GM19035 (cell line): Measurements from ENCODE around the gene HNRNPA1.
A peak's percentile ranks its signal among the peaks of the same experiment; 100 is the strongest.
"Not testable (repeated sequence)": the region's sequence is repeated elsewhere in the genome, so short reads cannot be mapped to it uniquely, and the experiment has no call there.

Source experiments
- ATAC-seq: cut with Tn5 transposase; IDR thresholded peaks from one replicate; pipeline ENCODE4 v1.9.1; 2021; ENCODE audit not compliant: unreplicated experiment

Gene HNRNPA1

DNA sequence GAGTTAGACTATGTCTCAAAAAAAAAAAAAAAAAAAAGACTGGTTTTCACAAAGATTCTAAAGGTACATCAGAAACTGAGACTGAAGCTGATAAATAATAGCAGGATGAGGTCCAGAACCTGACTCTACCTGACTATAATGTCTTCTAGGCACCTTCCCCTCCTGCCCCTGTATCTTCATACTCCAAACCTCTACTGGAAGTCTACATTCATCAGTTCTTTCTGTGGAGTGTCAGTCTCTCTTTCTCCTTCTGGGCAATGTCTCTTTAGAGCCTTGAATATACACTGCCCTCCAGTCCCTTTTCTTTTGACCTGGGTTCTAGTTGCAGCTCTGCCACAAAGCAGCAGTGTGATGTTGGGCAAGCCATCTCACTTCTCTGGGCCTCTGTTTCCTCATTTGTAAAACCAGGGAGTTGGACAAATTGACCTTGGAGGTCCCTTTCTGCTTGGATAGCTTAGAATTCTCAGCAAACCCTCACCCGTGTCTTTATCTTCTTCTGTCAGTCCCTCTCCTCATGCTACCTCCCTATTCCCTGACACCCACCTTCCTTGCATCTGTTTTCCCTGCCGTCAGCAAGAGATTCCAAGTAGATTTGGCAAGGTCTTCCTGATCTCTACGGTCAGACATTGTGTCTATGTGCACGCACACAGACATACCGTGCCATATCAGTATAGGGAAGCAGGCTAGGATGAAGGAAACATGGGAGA, 16.0 kb downstream of the HNRNPA1 start:
- ATAC-seq, result no peak

- no peak for ATAC-seq
Measured at GRCh38 chr12:54298904-54299303, 18.4 kb downstream of the HNRNPA1 start.

- ATAC-seq, result no peak
Measured at GRCh38 chr12:54299515-54300224, 19.1 kb downstream of the HNRNPA1 start.

GRCh38 chr12:54300225-54300731, 19.8 kb downstream of the HNRNPA1 start:
- ATAC-seq, result no peak

DNA sequence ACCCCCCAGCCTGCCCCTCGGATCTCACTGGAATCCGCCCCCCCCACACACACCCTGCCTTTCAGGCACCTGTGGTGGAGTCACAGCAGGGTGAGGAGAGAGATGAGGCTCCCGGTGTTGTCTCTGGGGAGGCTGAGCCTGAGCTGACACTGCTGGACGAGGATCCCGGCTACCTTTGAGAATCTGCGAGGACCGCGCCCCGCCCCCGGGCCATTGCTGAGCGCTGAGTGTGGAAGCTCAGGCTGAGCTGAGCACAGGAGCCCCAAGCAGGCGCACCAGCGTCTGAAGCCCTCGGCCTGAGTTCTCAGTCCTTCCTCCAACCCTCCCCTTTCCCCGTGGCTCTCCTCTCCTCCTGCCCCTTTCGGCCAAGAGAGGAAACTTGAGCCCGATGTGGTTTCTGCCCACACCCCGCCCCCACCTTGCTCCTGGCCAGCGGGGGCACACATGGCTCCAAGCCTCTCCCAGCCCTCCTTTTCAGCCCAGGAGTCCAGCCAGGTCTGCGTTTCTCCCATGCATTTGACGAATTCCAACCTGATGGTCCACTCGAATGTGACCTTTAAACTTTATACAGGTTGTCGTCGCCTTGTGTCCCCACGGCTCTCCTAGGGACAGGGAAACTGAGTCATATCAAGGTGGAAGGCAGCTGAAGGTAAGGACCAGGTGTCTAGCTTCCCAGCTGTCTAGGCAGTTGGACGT, 20.4 kb downstream of the HNRNPA1 start, which contains the start of gene NFE2:
Gene NFE2 (minus strand): TSS at position 284 of the 696 bp plus-strand sequence. CDS start 5,767 bp downstream, outside the sequence.
- ATAC-seq, result no peak

DNA sequence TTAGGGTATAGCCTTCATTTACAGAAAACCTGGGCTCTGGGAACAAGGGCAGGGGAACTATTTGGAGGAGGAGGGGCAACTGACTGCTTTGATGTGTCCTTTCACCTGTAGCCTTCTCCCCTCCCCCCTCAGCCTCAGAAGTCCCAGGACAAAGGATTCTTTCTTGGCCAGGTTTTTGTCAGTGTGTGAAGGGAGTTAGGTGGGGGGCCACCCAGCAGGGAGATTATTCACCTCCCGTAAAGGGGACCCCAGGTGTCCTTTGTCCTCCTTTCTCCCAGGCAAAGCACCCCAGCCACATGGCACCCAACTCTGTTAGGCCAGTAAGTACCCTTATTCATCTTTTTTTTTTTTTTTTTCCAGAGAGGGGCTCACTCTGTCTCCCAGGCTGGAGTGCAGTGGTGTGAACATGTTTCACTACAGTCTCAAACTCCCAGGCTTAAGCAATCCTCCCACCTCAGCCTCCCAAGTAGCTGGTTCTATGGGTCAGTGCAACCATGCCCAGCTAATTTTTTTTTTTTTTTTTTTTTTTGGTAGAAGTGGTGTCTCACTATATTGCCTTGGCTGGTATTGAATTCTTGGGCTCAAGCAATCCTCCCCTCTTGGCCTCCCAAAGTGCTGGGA, 21.0 kb downstream of the HNRNPA1 start:
- no peak for ATAC-seq

DNA sequence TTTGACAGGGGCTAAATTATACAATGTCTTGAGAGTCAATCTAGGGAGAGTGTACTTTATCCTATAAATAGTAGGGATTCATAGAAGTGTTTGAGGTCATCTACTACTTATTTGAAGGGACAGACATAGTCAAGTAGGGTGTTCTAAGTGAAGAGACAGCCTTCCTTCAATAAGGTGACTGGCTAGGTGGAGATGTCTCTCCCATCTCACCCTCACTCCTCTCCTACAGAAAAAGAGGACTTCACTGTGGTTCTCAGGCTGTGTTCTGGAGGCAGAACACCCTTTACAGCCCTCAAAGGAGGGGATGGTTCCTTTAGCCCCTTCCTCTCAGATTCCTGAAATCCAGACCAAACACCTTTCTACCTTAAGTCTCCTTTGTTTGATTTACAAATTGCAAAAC, 23.1 kb downstream of the HNRNPA1 start:
- no peak for ATAC-seq

GRCh38 chr12:54304187-54304810, 23.8 kb downstream of the HNRNPA1 start:
- no peak for ATAC-seq

DNA sequence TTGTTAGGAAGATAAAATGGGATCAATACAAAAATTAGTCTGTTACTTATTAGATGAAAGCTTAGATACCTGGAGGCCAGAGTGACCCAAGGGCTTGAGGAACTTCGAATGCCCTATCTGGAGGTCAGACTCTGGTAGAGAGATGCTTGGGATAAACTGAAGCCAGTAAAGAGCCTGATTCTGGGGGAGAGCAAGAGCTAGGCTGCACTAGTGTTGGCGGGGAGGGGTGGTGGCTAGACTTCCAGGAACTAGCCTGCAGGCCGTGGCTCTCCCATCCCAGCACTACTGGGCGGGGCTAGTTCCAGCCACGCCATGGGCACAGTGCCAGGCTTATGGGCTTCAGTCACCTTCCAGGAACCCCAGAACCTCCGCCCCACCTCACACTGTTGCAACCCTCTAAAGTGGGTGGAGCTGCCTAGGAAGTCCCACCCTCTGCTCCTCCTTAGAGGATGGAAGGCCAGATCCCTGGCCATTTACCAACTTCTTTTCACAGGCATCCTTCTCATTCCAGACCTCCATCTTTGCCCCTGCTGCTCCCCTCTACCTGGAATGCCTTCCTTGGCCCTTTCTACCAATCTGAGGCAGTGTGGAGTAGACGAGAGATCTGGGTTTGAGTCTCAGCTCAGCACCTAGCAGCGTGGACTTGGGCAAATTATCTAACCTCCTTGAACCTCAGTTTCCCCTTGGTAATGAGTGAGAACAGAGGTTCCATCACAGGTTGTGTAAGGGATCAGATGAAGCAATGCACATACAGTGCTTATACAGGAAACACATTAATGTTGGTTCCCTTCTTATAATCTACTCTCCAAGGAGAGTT, 26.6 kb downstream of the HNRNPA1 start:
- ATAC-seq, result no peak

DNA sequence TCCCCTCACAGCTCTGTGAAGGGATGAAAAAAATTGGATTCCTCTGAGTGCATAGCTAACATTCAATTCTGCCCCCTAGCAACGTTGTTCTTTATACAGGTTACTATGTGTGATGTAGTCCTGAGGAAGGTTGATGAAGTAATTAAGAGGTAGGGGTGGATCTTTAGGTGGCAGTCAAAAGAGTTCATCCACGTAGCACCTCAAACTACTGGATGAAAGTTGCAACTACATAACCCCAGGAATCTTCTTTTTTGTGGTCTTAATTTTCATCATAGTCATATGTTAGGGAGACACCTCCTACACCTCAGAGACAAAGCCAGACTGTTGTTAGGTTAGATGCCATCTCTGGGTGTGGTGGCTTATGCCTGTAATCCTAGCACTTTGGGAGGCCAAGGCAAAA, 30.5 kb downstream of the HNRNPA1 start:
- ATAC-seq, result no peak

- not testable (repeated sequence) for ATAC-seq
Measured at GRCh38 chr12:54312309-54312708, 31.8 kb downstream of the HNRNPA1 start.

DNA sequence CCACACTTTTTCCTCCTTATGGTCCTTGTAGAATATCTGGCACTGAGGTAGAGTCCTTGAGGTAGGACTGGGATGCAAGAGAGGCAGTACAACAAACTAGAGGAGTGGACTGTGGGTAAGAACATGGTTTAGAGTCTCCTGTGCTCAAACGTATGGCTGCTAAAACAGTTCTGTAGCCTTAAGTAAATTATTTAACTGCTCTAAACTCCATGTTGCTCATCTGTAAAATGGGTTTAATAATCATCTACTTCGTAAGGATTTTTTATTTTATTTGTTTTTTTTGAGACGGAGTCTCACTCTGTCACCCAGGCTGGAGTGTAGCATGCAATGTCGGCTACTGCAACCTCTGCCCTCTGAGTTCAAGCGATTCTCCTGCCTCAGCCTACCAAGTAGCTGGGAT, 40.8 kb downstream of the HNRNPA1 start:
- ATAC-seq, result no peak

DNA sequence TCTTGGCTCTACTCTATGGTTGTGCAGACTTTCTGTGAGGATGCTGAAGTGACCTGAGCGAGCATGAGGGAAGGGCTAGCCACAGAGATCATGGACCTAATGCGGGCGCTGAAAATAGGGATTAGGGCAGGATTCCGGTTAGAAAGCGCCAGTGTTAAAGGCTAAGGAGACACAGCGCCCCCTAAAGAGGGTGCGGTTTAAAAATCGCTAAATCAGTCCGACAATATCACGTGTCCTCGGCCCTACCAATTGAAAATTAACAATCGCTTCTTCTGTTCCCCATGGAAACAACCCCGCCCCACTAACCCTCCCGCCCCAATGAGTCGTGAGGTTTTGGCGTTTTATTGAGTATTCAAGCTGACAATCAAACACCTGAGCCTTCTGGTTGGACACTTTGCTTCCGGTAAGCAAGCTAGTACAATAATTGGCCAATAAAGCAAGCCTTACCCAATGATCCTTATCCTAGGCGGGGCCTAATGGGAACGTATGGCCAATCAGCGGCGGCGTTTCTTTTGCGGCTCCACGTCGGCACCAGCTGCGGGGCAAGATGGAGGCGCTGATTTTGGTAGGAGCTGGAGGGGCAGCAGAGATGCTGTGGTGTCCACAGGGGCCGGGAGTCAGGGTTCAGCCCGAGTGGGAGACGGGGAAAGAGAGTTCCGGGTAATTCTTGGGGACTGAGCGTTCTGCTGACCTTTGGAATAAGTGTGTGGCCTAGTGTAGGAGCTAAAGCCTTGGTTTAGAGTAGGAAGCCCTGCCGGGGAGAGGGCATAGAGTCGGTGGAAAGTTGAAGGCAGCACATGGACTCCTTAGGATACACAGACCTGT, 44.3 kb downstream of the HNRNPA1 start, which contains the start of gene COPZ1:
Gene COPZ1 (plus strand): TSS at position 515 of the 825 bp plus-strand sequence. CDS start 33 bp downstream, at position 548.
- peak; percentile 99 for ATAC-seq

DNA sequence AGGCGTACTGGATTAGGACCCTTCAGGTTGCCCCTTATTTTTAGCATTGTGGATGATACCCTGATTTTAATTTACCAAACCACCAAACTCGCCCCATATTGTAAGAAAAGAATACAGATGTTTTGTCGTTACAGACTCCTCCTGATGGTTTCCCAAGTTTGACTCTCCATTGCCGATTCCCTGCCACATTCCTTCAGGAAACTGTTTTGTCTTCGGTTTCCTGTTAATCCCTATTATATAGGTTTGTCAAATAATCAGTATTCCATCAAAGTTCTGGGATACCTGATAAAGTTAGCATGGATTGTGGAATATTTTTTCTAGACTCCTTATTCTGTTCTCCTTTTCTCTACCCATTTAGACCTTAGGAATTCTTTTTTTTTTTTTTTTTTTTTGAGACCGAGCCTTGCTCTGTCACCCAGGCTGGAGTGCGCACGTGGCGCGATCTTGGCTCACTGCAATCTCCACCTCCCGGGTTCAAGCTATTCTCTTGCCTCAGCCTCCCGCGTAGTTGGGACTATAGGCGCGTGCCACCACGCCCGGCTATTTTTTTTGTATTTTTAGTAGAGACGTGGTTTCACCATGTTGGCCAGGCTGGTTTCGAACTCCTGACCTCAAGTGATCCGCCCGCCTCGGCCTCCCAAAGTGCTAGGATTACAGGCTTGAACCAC, 45.0 kb downstream of the HNRNPA1 start:
- not testable (repeated sequence) for ATAC-seq

DNA sequence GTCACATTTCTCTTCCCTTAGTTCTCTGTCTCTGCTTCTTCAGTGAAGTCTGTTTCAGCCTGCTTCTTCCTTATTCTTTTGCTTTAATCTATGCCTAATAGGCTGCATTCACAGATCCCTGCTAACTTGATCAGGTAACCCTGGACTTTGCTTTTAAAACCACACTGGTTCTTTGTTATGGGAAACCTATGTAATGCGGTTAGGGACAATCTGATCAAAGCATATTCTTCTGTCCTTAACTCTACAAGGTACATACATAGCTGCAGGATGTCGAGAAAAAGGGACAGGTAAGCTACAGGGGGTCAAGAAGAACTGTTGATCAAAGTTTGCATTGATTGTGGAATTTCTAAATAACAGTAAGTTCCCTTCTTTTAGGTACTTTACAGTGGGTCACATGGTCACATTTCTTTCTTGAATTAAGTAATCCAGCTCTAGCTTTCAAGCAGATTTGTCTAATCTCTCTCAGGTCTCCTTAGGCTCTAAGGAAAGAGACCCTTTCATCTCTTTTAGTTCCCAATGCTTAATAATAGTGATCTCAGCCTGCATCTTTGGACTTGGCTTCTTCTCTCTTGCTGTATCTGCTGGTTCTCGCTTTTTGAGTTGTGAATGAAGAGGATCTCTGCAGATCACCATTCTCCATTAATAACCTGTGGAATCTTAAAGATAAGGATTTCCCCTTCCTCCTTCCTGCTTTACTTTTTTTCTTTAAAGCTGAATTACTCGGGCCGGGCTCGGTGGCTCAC, 48.2 kb downstream of the HNRNPA1 start:
- ATAC-seq, result no peak

DNA sequence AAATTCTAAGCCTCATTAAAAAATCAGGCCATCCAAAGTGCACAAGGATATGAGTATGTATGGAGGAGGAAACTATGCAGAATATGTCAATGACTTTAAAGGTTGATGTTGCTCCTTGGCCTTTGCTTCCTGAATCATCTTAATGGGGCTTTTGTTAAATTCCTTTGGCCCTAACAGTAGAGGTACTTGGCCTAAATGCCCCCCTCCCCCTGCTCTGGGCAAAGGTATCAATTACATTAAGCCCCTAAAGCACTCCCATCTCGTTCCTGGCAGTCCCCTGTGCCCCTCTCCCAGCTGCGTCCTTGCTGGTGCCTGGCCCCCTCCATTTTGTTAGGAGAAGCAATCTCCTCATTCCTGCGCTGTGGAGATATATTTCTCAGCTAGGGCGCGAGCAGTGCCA, 49.2 kb downstream of the HNRNPA1 start:
- no peak for ATAC-seq

- no peak for ATAC-seq
Measured at GRCh38 chr12:54330442-54330841, 49.9 kb downstream of the HNRNPA1 start.

GRCh38 chr12:54331461-54331860, 50.9 kb downstream of the HNRNPA1 start:
- ATAC-seq, result no peak
